Activated CD8-positive, alpha-beta memory T cell treated with anti-CD3 and anti-CD28 coated beads for 1 hour (primary cell): ENCODE data around the gene PPP1R27.

Source experiments
- DNase-seq, 2 donors: peaks; one replicate each; pipeline ENCODE4 v3.0.0-alpha.2; 2020; ENCODE audit warnings: low read depth in 1 of 2; ENCODE audit errors: extremely low read depth in 1 of 2

PPP1R27 gene

DNA sequence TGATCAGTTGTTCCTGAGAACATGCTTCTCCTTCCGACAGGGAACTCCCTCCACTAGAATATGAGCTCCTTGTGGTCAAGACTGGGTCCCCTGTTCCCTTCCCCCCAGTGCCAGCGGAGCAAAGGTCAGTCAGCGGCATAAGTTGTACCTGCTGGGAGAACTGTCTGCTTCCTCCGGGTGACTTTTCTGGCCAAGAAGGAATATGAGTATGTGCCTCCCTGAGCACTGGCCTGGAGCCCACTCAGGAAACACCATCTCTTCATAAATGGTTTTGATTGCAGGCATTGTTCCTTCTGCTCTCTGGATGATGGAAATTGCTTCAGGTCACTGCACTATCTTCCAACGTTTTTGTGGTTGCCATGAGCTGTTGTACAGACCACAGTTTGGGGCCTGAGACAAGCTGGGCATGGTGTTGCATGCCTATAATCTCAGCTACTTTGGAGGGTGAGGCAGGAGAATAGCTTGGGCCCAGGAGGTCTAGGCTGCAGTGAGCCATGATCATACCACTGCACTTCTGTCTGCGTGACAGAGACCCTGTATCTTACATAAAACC lies 28.3 kb upstream of the PPP1R27 start:
- no peak for DNase-seq

GRCh38 chr17:81860756-81861568 lies 26.1 kb upstream of the PPP1R27 start:
- DNase-seq = peak; percentile 97 to 99

DNA sequence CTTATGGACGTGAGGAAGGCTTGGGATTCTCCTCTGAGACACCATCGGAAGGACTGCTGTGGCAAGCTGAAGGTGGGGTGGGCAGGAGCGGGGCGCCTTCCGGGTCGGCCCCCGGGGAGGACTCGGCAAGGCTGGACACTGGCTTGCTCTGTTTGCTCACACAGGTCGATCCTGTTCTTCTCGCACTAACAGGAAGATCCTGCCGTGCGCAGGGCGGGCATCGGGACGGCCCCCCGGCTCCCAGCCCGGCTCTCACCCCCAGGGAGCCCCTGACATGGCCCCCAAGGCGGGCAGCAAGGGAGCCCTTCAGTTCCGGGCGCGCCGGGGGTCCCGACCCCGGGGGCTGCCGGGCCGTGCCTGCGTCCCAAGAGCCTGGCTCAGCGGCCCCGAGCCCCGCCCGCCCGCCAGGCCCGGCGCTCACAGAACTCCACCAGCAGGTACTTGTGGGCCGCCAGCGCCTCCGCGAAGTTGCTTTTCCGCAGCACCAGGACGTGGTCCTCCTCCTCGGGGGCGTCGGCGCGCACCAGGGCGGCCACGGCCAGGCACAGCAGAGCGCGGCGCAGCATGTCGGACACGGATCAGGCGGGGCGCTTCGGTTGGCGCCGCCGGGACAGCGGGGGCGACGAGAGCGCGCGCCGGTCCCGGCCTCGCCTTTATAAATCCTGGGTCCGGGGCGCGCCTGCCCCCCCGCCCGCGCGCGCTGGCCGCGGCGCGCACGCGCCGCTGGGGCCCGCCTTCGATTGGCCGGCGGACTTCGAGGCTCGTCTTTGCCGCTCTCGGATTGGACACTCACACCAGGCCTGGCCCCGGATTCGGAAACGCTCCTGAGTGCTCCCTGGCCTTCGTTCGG lies 25.3 kb upstream of the PPP1R27 start, which contains the start of gene P4HB:
P4HB (minus strand) TSS at position 630 of the 850 bp plus-strand sequence; CDS start at position 566, 64 bp downstream.
- DNase-seq = no peak

DNA sequence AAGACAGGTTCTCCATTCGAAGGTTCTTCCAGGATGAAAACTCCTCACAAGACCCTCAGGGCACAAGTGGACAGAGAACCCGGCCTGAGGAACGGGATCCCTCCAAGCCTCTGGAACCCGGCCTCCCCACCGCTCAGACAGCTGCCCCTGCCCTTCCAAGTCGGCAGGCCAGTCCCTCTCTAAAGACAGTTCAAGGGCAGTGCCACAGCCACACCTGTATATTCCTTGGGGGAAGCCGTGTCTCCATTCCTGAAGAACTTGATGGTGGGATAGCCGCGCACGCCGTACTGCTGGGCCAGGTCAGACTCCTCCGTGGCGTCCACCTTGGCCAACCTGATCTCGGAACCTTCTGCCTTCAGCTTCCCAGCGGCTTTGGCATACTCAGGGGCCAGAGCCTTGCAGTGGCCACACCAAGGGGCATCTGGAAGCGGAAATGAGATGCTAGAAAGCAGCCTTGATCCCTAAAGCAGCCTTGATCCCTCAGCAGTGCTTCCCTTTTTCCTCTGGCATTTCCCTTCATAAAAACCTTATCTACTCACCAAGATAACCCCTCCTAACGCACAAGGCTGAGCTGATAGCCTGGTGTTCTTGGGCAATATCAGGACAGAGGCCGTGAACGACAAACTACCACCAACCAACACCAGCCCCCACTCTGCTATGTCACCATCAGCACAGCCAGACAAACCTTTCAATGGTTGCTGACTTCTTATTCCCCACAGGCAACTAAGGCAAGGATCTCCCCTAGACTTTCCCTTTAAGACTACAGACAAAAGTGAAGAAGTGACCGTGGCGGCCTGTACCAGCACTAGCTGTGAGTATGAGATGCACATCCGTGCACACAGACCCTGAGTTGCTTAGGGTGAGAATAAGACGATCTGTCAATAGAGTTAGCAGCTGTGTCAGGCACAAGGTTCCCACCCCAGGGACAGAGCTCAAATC lies 24.4 kb upstream of the PPP1R27 start:
- no peak for DNase-seq

- DNase-seq = no peak
These were observed 23.5 kb upstream of the PPP1R27 start for GRCh38 chr17:81858170-81858966.

- no peak for DNase-seq
These were observed 20.3 kb upstream of the PPP1R27 start for GRCh38 chr17:81854974-81855774.

DNA sequence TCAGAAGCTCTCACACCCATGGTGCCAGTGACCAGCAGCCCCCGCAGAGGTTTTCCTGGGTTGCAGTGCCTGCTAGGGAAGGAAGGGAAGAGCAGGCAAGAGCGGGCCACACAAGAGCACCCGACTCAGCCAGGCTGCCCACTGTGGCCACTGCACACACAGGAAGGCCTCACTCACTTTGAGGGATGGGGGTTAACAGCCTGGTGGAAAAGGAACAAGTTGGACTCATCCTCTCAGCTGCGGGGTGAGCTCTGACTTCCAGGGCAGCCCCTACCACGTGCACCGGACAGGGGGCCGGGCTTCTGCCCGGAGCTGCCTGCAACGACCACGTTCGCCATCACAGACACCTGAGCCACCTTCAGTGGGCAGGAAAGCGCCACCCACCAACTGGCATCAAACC lies 17.4 kb upstream of the PPP1R27 start:
- DNase-seq = no peak

DNA sequence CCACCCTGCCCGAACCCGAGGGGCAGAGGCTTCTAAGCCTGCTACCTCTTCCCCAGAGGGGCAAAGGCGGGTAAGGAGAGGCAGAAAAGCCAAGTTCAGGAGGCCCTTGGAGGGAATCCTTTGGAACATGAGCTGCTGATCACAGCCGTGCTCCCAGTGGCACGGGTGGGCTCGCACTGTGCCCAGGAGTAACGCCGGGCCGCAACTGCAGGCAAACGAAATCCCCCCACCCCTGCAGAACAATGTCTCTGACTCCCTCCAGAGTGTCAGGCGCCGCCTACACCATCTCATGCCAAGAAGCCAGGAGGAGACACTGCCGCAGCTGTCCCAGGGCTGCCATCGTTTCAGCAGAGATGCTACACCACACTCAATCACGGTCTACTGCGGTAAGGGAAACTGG lies 16.6 kb upstream of the PPP1R27 start:
- no peak for DNase-seq

- no peak for DNase-seq
These were observed 14.6 kb upstream of the PPP1R27 start for GRCh38 chr17:81849457-81849856.

DNA sequence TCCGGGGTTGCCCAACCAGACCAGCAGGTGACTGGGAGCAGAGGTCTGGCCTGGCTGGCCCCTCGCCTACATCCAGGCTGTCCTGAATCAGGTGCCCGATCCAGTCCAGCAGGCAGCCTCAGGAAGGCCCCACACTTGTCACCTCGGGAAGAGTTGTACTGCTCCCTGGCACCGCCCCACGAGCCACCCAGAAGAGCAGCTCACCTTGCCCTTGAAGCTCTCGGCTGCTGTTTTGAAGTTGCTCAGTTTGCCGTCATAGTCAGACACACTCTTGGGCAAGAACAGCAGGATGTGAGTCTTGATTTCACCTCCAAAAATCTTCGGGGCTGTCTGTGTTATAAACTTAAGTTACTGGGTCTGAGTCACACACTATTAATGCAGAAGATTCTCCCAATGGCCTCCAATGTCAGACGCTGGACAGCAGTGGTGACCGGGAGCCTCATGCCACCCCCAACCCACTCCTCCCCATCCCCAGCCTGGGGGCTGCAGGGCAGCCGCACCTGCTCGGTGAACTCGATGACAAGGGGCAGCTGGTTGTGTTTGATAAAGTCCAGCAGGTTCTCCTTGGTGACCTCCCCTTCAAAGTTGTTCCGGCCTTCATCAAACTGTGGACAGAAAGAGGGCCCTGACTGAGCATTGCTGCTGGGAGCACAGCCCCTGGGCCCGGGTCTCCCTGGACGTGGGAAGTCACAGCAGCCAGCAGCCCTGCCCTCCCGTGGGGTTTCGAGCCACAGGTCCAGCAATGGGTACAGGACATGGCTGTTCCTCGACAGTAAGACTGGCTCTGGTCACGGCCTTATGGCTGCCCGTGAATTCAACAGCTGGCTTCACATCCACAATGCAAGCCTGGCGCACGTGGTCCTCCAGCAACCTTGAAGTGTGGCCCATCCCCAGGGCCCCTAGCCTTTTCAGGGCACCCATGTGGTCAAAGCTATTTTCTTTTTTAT lies 12.2 kb upstream of the PPP1R27 start:
- no peak for DNase-seq

DNA sequence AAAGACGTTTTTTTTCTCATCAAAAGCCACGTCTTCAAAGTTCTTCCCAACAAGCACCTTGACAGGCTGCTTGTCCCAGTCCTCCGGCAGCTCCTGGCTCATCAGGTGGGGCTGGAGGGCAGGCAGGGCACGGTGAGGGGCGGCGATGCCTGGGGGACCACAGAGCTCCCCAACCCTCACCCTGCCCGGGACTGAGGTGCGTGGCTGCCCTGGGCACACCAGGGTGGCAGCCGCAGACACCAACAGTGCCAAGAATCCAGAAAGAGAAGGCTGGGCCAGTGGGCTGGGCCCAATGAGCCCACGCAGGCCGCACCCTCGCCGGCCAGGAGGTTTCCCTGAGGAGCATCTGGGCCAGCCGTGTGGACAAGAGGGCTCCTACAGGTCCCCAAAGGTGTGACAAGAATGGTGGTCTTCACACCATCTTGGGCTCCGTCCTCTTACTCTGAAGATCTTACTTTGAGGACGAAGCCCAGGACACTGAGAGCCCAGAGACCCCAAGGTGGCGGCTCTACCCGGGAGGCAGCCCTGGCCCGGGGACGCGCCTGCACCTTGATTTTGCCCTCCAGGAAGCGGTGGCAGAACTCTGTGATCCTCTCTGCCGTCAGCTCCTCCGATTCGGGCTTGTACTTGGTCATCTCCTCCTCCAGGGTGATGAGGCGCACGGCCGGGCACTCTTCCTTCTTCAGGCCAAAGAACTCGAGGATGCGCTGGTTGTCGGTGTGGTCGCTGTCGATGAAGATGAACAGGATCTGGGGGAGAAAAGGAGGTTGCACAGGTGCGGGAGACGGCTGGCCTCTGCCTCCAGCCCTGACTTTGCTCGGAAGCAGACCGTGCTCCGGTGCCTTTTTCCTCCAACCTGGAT lies 11.3 kb upstream of the PPP1R27 start:
- no peak for DNase-seq

GRCh38 chr17:81845361-81845760 lies 10.5 kb upstream of the PPP1R27 start:
- DNase-seq = no peak

- DNase-seq = no peak
These were observed 10.0 kb upstream of the PPP1R27 start for GRCh38 chr17:81844887-81845286.

DNA sequence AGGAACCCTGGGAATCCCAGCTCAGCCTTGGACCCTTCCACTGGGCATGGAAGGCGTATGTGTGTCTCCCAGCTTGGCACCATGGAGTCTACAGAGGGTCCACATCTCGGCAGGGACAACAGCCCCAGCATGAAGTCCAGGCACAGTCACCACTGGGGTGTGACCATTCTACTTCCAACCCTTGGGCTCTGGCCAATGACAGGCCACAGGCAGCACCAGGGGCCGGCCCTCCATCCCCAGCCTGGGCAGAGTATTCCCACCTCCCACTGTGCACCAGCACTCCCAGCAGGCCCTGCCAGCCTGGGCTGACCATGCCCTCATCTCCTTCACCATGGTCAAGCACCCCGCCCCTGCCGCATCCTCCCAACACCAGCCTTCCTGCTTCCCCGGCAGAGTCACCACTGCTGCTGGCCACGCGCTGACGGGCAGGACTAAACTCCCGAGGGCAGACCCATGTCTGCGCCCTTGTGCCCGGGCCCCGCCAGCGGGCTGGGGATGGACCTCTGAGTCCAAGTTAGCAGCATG lies 9.5 kb upstream of the PPP1R27 start:
- DNase-seq = no peak

DNA sequence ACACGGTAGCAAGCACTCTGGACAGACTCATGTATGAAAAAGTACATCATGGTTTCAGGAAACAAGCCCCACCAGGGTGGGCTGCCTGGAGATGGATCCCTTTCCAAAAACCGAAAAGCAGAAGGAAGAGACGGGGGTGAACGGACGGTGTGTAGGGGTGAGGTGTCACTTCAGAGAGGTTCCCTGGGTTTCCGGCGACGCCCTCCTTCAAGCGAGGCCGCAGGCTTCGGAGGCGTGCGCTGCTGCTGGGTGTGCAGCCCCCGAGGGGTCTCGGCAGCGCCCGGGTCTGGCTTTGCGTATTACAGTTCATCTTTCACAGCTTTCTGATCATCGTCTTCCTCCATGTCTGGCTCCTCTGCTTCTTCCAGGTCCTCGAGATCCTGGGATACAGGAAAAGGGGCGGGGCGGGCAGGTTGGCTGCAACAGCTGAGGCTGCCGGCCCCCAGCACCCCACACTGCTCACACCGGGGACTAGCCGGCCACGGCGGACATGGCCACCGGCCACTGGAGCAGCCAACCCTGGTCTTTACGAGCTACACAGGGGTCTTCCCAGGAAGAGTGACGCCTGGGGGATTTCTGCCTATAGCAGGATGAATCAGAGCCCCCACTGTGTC lies 9.0 kb upstream of the PPP1R27 start:
- no peak for DNase-seq
